Central memory CD8-positive, alpha-beta T cell (primary cell): ENCODE results near the gene TUBGCP2.

Source experiments
- ATAC-seq: fragments of 150-1000 bp; cut with Tn5 transposase; replicated peaks from 2 replicates; pipeline ENCODE4 v1.10.0; 2022; ENCODE audit warnings: mild to moderate bottlenecking, moderate FRiP score, moderate number of reproducible peaks; ENCODE audit not compliant: poor library complexity, severe bottlenecking; ENCODE audit errors: extremely low read depth
- DNase-seq, 2 donors: peaks; one replicate each; pipeline ENCODE4 v3.0.0; 2021; ENCODE audit warnings: low spot score in 2 of 2
- H3K27ac Mint-ChIP-seq: one replicate; pipeline ENCODE4 v1.8.0; 2022; ENCODE audit warnings: low read depth, mild to moderate bottlenecking, moderate library complexity, mixed read lengths
- H3K27me3 Mint-ChIP-seq: one replicate; pipeline ENCODE4 v1.8.0; 2022; ENCODE audit warnings: mixed read lengths
- H3K36me3 Mint-ChIP-seq: one replicate; pipeline ENCODE4 v1.8.0; 2022; ENCODE audit warnings: mild to moderate bottlenecking, moderate library complexity, mixed read lengths; ENCODE audit not compliant: insufficient read depth
- H3K4me1 Mint-ChIP-seq: one replicate; pipeline ENCODE4 v1.8.0; 2022; ENCODE audit warnings: mixed read lengths
- H3K4me3 Mint-ChIP-seq: one replicate; pipeline ENCODE4 v1.8.0; 2022; ENCODE audit warnings: mild to moderate bottlenecking, moderate library complexity, mixed read lengths
- H3K9me3 Mint-ChIP-seq: one replicate; pipeline ENCODE4 v1.8.0; 2022; ENCODE audit warnings: mixed read lengths

The TUBGCP2 gene

GRCh38 chr10:133283931-133284330, 24.7 kb downstream of the TUBGCP2 start:
- Mint-ChIP-seq H3K4me3 (no peak overlapping the region), H3K4me1 (peaks cover 17% of the 10 kb centered on the region), H3K36me3 (peaks cover 40% of the 10 kb centered on the region), H3K27me3 (no peaks in the 10 kb centered on the region), H3K27ac (peak overlapping the region; percentile 29), H3K9me3 (no peaks in the 10 kb centered on the region)
- no peak for ATAC-seq
- DNase-seq, result no peak

DNA sequence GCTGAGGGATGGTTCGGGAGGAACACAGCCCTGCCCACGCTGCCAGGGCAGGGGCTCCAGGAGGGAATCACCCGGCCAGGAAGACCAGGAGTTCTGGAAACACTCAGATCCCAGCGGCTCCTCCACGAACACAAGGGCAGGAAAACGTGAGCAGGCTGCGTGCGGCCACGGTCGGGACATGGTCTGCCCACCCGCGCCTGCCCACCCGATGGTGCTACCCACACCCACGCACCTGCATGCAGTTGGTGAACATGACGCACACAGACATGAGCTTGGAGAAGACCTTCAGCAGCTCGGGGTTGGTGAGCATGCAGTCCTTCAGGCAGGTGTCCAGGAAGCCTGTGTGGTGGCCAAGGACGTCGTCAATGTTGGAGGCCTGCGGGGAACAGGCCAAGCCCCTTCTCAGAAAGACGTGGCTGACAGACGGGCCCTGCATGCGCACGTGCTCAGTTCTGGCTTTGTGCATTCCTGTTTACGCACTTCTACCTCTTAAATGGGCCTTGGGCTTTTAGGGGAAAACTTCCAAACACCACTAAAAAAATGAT, 25.8 kb downstream of the TUBGCP2 start:
- ATAC-seq (no peak), DNase-seq (no peak)
- Mint-ChIP-seq H3K4me1 (peaks cover 27% of the 10 kb centered on the region), H3K9me3 (no peaks in the 10 kb centered on the region), H3K36me3 (peaks cover 43% of the 10 kb centered on the region), H3K4me3 (no peak overlapping the region), H3K27me3 (no peaks in the 10 kb centered on the region), H3K27ac (no peak overlapping the region)

DNA sequence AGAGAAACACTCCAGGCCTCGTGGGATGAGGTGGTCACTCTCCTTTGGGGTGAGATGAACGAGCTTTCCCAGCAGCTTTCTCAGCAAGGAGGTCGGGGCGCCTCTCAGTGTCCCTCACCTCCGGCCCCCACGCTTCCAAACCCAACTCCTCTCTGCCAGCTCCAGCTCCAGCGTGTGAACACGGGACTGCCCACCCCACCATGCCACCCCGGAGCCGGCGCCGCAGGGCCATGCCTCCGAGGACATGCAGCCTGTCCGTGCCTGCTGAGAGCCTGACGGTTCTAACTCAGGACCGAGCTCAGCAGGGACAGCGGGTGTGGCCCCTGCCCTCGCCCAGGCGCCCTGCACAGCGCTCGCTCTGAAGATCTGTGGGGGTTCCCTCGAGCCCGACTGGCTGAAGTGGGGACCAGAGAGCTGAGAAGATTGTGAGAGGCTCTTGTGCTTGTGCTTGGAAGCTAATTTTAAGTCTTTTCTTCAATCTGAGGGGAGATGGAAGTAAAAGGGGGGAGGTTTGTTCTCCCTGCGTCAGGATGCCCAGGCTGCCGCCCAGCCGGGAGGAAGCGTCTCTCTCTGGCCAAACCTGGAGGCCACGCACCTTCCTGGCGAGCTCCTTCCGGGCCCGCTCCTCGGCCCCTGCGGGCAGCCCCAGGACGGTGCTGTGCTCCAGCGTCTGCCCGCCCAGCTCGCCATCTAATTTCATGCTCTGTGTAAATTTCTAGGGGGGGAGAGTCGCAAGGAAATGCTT, 26.9 kb downstream of the TUBGCP2 start:
- no peak for ATAC-seq
- DNase-seq, result no peak
- H3K27me3 Mint-ChIP-seq, result no peaks in the 10 kb centered on the region
- peaks cover 46% of the 10 kb centered on the region for H3K36me3 Mint-ChIP-seq
- no peaks in the 10 kb centered on the region for H3K9me3 Mint-ChIP-seq
- no peak overlapping the region for H3K4me3 Mint-ChIP-seq
- peaks cover 31% of the 10 kb centered on the region for H3K4me1 Mint-ChIP-seq
- no peak overlapping the region for H3K27ac Mint-ChIP-seq

DNA sequence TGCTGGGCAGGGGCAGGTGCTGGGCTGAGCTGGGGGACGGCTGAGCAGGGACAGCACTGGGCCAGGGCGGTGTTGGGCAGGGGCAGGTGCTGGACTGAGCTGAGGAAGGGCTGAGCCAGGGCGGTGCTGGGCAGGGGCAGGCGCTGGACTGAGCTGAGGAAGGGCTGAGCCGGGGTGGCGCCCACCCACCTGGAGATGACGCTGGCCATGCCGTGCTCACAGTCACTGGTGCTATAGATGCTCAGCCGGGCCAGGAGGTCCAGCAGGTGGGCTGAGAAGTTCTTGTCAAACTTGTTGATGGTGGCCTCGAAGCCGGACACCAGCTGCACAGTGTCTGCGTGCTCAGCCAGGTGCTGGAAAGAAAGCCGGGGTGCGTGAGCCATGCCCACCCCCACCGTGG, 27.6 kb downstream of the TUBGCP2 start:
- Mint-ChIP-seq H3K27me3 (no peaks in the 10 kb centered on the region), H3K27ac (no peak overlapping the region), H3K36me3 (peaks cover 44% of the 10 kb centered on the region), H3K4me1 (peaks cover 30% of the 10 kb centered on the region), H3K4me3 (no peak overlapping the region), H3K9me3 (no peaks in the 10 kb centered on the region)
- ATAC-seq (no peak), DNase-seq (no peak)

- Mint-ChIP-seq H3K9me3 (no peaks in the 10 kb centered on the region), H3K36me3 (peaks cover 40% of the 10 kb centered on the region), H3K27me3 (no peaks in the 10 kb centered on the region), H3K4me3 (no peak overlapping the region), H3K27ac (peak overlapping the region; percentile 97), H3K4me1 (peaks cover 36% of the 10 kb centered on the region)
- no peak for ATAC-seq
- DNase-seq, result no peak
Measured at GRCh38 chr10:133280391-133281059, 28.1 kb downstream of the TUBGCP2 start.

GRCh38 chr10:133279326-133280226, 29.1 kb downstream of the TUBGCP2 start:
- Mint-ChIP-seq H3K4me3 (no peak overlapping the region), H3K27me3 (no peaks in the 10 kb centered on the region), H3K36me3 (peaks cover 43% of the 10 kb centered on the region), H3K27ac (peak overlapping the region; percentile 97), H3K4me1 (peaks cover 36% of the 10 kb centered on the region), H3K9me3 (no peaks in the 10 kb centered on the region)
- no peak for ATAC-seq
- no peak for DNase-seq

GRCh38 chr10:133278577-133279265, 30.0 kb downstream of the TUBGCP2 start:
- ATAC-seq (peak; percentile 63), DNase-seq (peak; percentile 62 to 76)
- Mint-ChIP-seq H3K36me3 (peaks cover 36% of the 10 kb centered on the region), H3K27me3 (no peaks in the 10 kb centered on the region), H3K27ac (peak overlapping the region; percentile 97), H3K9me3 (no peaks in the 10 kb centered on the region), H3K4me3 (peak overlapping the region; percentile 87), H3K4me1 (peaks cover 36% of the 10 kb centered on the region)

- Mint-ChIP-seq H3K36me3 (peaks cover 30% of the 10 kb centered on the region), H3K27ac (peak overlapping the region; percentile 97), H3K4me1 (peaks cover 36% of the 10 kb centered on the region), H3K27me3 (no peaks in the 10 kb centered on the region), H3K9me3 (no peaks in the 10 kb centered on the region), H3K4me3 (peak overlapping the region; percentile 87)
- ATAC-seq, result no peak
- DNase-seq, result no peak
Measured at GRCh38 chr10:133277993-133278576, 30.6 kb downstream of the TUBGCP2 start.

DNA sequence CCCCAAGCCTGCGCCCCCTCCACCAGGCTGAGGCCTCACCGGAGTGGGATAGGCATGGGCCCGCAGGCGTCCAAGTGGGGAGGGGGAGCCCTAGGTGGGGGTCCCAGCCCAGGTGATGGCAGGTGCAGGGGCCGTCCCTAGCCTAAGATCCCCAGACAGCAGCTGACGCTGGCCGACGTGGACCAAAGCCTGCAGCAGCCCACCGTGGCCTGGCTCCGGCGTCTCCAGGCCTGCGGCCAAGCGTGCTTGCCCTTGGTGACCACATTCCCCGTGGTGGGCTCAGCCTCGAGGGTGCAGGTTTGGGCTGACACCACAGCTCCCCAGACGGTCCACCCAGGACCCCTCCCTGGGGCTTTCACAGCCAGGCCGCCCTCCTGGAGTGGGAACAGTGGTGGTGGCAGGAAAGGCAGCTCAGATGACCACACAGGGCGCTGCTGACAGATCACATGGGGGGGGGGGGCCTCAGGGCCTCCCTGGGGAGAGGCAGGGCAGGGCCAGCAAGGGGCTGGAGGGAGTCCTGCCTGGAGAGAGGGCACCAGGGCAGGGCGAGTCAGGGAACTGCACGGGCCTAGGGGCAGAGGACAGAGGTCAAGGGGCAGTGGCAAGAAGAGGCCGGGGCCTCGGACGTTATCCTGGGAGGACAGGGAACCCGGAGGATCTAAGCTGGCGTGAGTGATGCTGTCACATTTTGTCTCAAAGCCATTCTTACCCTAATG, 31.2 kb downstream of the TUBGCP2 start:
- H3K4me3 Mint-ChIP-seq, result peak overlapping the region; percentile 88
- H3K4me1 Mint-ChIP-seq, result peaks cover 36% of the 10 kb centered on the region
- no peaks in the 10 kb centered on the region for H3K9me3 Mint-ChIP-seq

DNA sequence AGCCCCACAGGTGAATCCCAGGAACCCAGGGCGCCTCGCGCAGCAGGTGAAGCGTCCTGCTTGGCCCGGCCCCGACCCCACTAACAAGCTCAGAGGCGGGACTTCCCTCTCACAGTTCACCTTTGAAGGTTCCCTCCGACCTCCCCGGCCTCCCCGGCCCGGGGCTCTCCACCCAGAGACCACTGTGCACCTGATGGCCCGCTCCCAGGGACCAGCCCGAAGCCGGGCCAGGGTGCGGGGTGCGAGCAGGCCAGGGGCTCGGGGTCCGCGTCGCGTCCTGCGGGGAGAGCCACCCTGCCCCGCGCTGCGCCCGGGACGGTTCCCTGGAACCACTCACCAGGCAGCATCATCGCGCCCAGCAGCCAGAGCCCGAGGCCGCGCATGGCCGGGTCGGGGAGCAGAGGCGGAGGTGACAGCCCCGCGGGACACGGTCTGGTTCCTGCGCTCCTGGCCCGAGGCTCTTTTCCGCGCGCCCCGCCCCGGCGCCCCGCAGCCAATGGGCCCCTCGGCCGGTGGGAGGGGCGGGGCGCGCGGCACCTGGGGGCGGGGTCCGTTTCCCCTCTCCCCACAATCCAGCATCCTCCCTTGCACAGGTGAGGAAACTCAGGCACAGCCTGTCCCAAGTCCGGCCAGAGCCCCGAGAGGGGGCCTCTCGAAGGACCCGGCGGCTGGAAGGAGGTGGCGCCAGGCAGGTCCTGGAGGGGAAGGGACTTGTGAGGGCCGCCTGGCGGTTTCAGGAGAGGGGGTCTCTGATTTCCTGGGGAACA, 32.1 kb downstream of the TUBGCP2 start, which contains the start of gene ADAM8:
Gene ADAM8 (minus strand): TSS at position 434 of the 767 bp plus-strand sequence. CDS start 51 bp downstream, at position 383.
- DNase-seq (no peak), ATAC-seq (no peak)
- no peaks in the 10 kb centered on the region for H3K9me3 Mint-ChIP-seq
- H3K4me1 Mint-ChIP-seq, result peaks cover 36% of the 10 kb centered on the region
- peak within 1 kb of the TSS; percentile 97 for H3K27ac Mint-ChIP-seq
- H3K4me3 Mint-ChIP-seq, result peak within 1 kb of the TSS; percentile 88
- peaks cover 36% of the 10 kb centered on the region for H3K36me3 Mint-ChIP-seq
- no peaks in the 10 kb centered on the region for H3K27me3 Mint-ChIP-seq

More for the DNA sequence above, 31.2 kb downstream of the TUBGCP2 start:
- Mint-ChIP-seq H3K27ac (peak overlapping the region; percentile 97), H3K27me3 (no peaks in the 10 kb centered on the region), H3K36me3 (peaks cover 33% of the 10 kb centered on the region)
- no peak for ATAC-seq
- no peak for DNase-seq

DNA sequence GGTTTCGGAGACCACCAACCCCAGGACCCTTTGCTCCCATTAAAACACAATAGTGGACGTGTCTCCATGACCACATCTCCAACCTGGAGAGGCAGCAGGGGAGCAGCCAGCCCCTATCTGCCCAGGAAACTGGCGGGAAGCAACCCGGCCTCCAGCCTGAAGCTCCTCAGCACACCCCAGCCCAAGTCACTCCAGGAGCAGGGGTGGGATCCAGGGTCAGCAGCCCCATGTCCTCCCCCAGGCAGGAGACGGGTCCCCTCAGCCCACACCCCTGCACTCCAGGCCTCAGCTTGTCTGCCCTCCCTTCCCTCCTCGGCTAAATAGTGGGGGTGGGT, 32.6 kb downstream of the TUBGCP2 start:
- Mint-ChIP-seq H3K9me3 (no peaks in the 10 kb centered on the region), H3K4me3 (peak overlapping the region; percentile 88), H3K27me3 (no peaks in the 10 kb centered on the region), H3K4me1 (peaks cover 36% of the 10 kb centered on the region), H3K27ac (peak overlapping the region; percentile 97), H3K36me3 (peaks cover 34% of the 10 kb centered on the region)
- DNase-seq, result no peak
- no peak for ATAC-seq
